Liver (tissue), 9 donors: ENCODE data around the gene PDX1. TPM values are rescaled to one million over a fixed set of nuclear protein-coding genes. Genes with fewer than 3 reads are reported as not detected.
"Not testable (repeated sequence)": the region's sequence is repeated elsewhere in the genome, so short reads cannot be mapped to it uniquely, and the experiment has no call there.

Experiments
- DNase-seq: peaks from one replicate; pipeline ENCODE4 v3.0.0-alpha.2; 2017; ENCODE audit warnings: low spot score
- H3K27ac ChIP-seq, 2 donors: one replicate each; pipeline ENCODE4 v1.7.0; 2013; ENCODE audit warnings: inconsistent platforms in 2 of 2, low read length in 2 of 2, control low read depth in 1 of 2, low read depth in 1 of 2, mild to moderate bottlenecking in 1 of 2
- H3K27me3 ChIP-seq, 4 donors: one replicate each; pipeline versions ENCODE4 v1.6.1 to v1.7.0; 2013; ENCODE audit warnings: low read length in 3 of 4, inconsistent platforms in 1 of 4, mild to moderate bottlenecking in 1 of 4, moderate library complexity in 1 of 4; ENCODE audit not compliant: control insufficient read depth in 4 of 4, insufficient read depth in 4 of 4
- H3K36me3 ChIP-seq, 4 donors: one replicate each; pipeline versions ENCODE4 v1.6.1 to v1.7.0; 2013; ENCODE audit warnings: low read length in 3 of 4, mild to moderate bottlenecking in 3 of 4, low read depth in 1 of 4, moderate library complexity in 1 of 4; ENCODE audit not compliant: control insufficient read depth in 4 of 4, insufficient read depth in 3 of 4
- H3K4me1 ChIP-seq, 4 donors: one replicate each; pipeline versions ENCODE4 v1.6.1 to v1.7.0; 2013; ENCODE audit warnings: low read length in 3 of 4, mild to moderate bottlenecking in 3 of 4, moderate library complexity in 1 of 4; ENCODE audit not compliant: control insufficient read depth in 4 of 4, insufficient read depth in 4 of 4
- H3K4me3 ChIP-seq, 3 donors: one replicate each; pipeline versions ENCODE4 v1.6.1 to v1.7.0; 2013; ENCODE audit warnings: low read length in 3 of 3, control low read depth in 1 of 3, low read depth in 1 of 3, mild to moderate bottlenecking in 1 of 3
- H3K9ac ChIP-seq, 2 donors: one replicate each; pipeline ENCODE4 v1.7.0; 2013; ENCODE audit warnings: low read length in 2 of 2, mild to moderate bottlenecking in 2 of 2, moderate library complexity in 2 of 2, control low read depth in 1 of 2, low read depth in 1 of 2
- H3K9me3 ChIP-seq, 4 donors: one replicate each; pipeline versions ENCODE4 v1.6.1 to v1.7.0; 2013; ENCODE audit warnings: low read length in 3 of 4; ENCODE audit not compliant: control insufficient read depth in 4 of 4
- EGR1 ChIP-seq, 2 donors: IDR thresholded peaks; 2 replicates each; pipeline ENCODE4 v1.6.1; 2016 to 2018; ENCODE audit warnings: antibody characterized with exemption in 2 of 2, low read depth in 2 of 2
- FOXA1 ChIP-seq: IDR thresholded peaks from 2 replicates; pipeline ENCODE4 v1.6.1; 2016; ENCODE audit warnings: antibody characterized with exemption
- FOXA2 ChIP-seq: IDR thresholded peaks from 2 replicates; pipeline ENCODE4 v1.6.1; 2016; ENCODE audit warnings: antibody characterized with exemption
- JUND ChIP-seq, 2 donors: IDR thresholded peaks; 2 replicates each; pipeline ENCODE4 v1.6.1; 2016; ENCODE audit warnings: antibody characterized with exemption in 2 of 2
- RAD21 ChIP-seq, 2 donors: IDR thresholded peaks; 2 replicates each; pipeline ENCODE4 v1.6.1; 2016; ENCODE audit warnings: antibody characterized with exemption in 2 of 2, mild to moderate bottlenecking in 2 of 2
- REST ChIP-seq: IDR thresholded peaks from 2 replicates; pipeline ENCODE4 v1.6.1; 2016; ENCODE audit warnings: antibody characterized with exemption, mild to moderate bottlenecking
- RXRA ChIP-seq, 2 donors: IDR thresholded peaks; 2 replicates each; pipeline ENCODE4 v1.6.1; 2017 to 2018; ENCODE audit warnings: antibody characterized with exemption in 2 of 2, mild to moderate bottlenecking in 1 of 2
- SP1 ChIP-seq: IDR thresholded peaks from 2 replicates; pipeline ENCODE4 v1.6.1; 2018; ENCODE audit warnings: antibody characterized with exemption, mild to moderate bottlenecking
- TAF1 ChIP-seq: conservative IDR thresholded peaks from 2 replicates; pipeline ENCODE4 v1.6.1; 2016; ENCODE audit warnings: antibody characterized with exemption, mild to moderate bottlenecking
- WGBS: extraction: QIAGEN DNeasy Blood & Tissue Kit; methylation state at CpG from one replicate; pipeline ENCODE4 v1.1.7; 2013; 5-methylcytosine and 5-hydroxymethylcytosine counted together
- polyA plus RNA-seq, 2 donors: library from polyadenylated mRNA; stranded (reverse) in 1 of 2; unstranded in 1 of 2; fragments of 200-250 nt in 1 of 2; fragments of >200 nt in 1 of 2; fragmentation: Nextera tagmentation in 1 of 2; extraction: Ambion mirVana in 1 of 2; gene quantifications; one replicate each; pipeline versions ENCODE4 v1.2.1 to v1.2.3, GENCODE V29; 2013 to 2015
- total RNA-seq, 2 donors: library from RNA; depleted of rRNA; stranded (reverse); fragments of >200 nt; gene quantifications; one replicate each; pipeline ENCODE4 v1.2.3, GENCODE V29; 2014
- TF ChIP-seq, protein P1 (sequence below): IDR thresholded peaks from 2 replicates; pipeline ENCODE4 v1.6.1; 2016; ENCODE audit warnings: antibody characterized with exemption
- TF ChIP-seq, protein P2 (sequence below): IDR thresholded peaks from 2 replicates; pipeline ENCODE4 v1.6.1; 2016; ENCODE audit warnings: antibody characterized with exemption
- donor health status: healthy.
- donor health status: healthy.
- donor health status: healthy.
- donor health status: healthy.
- donor health status: healthy.

The PDX1 gene
- total and polyA plus RNA-seq, 4 donors = 0.08 to 0.16 (median 0.10) TPM; not detected in 1

- TF ChIP-seq FOXA1 (no peak), RAD21 (IDR thresholded peaks at IDR 0.05) (no peak), RXRA (IDR thresholded peaks at IDR 0.05) (no peak)
- TF ChIP-seq, protein P1, sequence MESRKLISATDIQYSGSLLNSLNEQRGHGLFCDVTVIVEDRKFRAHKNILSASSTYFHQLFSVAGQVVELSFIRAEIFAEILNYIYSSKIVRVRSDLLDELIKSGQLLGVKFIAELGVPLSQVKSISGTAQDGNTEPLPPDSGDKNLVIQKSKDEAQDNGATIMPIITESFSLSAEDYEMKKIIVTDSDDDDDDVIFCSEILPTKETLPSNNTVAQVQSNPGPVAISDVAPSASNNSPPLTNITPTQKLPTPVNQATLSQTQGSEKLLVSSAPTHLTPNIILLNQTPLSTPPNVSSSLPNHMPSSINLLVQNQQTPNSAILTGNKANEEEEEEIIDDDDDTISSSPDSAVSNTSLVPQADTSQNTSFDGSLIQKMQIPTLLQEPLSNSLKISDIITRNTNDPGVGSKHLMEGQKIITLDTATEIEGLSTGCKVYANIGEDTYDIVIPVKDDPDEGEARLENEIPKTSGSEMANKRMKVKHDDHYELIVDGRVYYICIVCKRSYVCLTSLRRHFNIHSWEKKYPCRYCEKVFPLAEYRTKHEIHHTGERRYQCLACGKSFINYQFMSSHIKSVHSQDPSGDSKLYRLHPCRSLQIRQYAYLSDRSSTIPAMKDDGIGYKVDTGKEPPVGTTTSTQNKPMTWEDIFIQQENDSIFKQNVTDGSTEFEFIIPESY = no peak
- Histone ChIP-seq H3K36me3 (no peaks in the 10 kb centered on the region), H3K27me3 (peaks cover 8 to 10% (median 9%) of the 10 kb centered on the region in 4 donors), H3K4me1 (peaks cover 3 to 21% (median 13%) of the 10 kb centered on the region in 4 donors), H3K27ac (no peak overlapping the region), H3K9ac (no peak overlapping the region), H3K9me3 (no peaks in the 10 kb centered on the region), H3K4me3 (no peak overlapping the region)
- DNase-seq = no peak
- 80% methylated on average over 9 of the region's 9 CpGs for WGBS
Observed at GRCh38 chr13:27962982-27963381, 43.2 kb downstream of the PDX1 start.

- Histone ChIP-seq H3K4me3 (no peak overlapping the region), H3K27ac (no peak overlapping the region), H3K9ac (no peak overlapping the region), H3K9me3 (no peaks in the 10 kb centered on the region), H3K4me1 (peaks cover 7 to 25% (median 18%) of the 10 kb centered on the region in 4 donors), H3K27me3 (peaks cover 8 to 15% (median 10%) of the 10 kb centered on the region in 4 donors), H3K36me3 (no peaks in the 10 kb centered on the region)
- no peak for DNase-seq
- WGBS = 62% methylated on average over 3 of the region's 3 CpGs
- TF ChIP-seq, protein P1 = no peak
- TF ChIP-seq FOXA1 (no peak), TAF1 (no peak), SP1 (no peak), RXRA (IDR thresholded peaks at IDR 0.05) (no peak), REST (no peak), FOXA2 (no peak), JUND (IDR thresholded peaks at IDR 0.05) (no peak), EGR1 (IDR thresholded peaks at IDR 0.05; ENCODE audit: low read depth in 2 of 2) (no peak)
- TF ChIP-seq, protein P2, sequence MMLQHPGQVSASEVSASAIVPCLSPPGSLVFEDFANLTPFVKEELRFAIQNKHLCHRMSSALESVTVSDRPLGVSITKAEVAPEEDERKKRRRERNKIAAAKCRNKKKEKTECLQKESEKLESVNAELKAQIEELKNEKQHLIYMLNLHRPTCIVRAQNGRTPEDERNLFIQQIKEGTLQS = no peak
Observed at GRCh38 chr13:27963491-27963890, 43.7 kb downstream of the PDX1 start.

DNA sequence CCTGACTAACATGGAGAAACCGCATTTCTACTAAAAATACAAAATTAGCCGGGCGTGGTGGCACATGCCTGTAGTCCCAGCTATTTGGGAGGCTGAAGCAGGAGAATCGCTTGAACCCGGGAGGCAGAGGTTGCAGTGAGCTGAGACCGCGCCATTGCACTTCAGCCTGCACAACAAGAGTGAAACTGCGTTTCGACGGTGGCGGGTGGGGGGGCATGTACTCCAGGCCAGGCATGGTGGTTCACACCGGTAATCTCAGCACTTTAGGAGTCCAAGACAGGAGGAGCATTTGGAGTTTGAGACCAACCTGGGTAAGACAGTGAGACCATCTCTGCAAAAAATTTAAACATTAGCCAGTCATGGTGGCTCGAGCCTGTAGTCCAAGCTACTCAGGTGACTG, 44.4 kb downstream of the PDX1 start:
- Histone ChIP-seq H3K4me1 (peaks cover 13 to 30% (median 23%) of the 10 kb centered on the region in 4 donors), H3K27me3 (peaks cover 8 to 22% (median 12%) of the 10 kb centered on the region in 4 donors)
- H3K9me3 ChIP-seq, H3K27ac ChIP-seq, H3K9ac ChIP-seq, H3K4me3 ChIP-seq, DNase-seq, H3K36me3 ChIP-seq: not testable (repeated sequence)
- 78% methylated on average over 13 of the region's 13 CpGs for WGBS
